Lower lobe of right lung (tissue), 2 donors: ENCODE results near the gene NAV1. TPM values are rescaled to one million over a fixed set of nuclear protein-coding genes. Genes with fewer than 3 reads are reported as not detected.

ENCODE experiments used
- ATAC-seq, 2 donors: fragments of 200-7000 bp; cut with Tn5 transposase; one replicate each; pipeline ENCODE4 v1.9.1; 2020 to 2022; ENCODE audit warnings: mild to moderate bottlenecking in 2 of 2, moderate library complexity in 2 of 2
- DNase-seq: peaks from one replicate; pipeline ENCODE4 v3.0.0-alpha.2; 2020
- H3K27ac ChIP-seq: fragments of 200-600 bp; one replicate; pipeline ENCODE4 v1.8.0; 2022
- H3K27me3 ChIP-seq: fragments of 200-600 bp; one replicate; pipeline ENCODE4 v1.8.0; 2022; ENCODE audit warnings: low read depth
- H3K36me3 ChIP-seq: fragments of 200-600 bp; one replicate; pipeline ENCODE4 v1.8.0; 2022; ENCODE audit warnings: mild to moderate bottlenecking
- H3K4me1 ChIP-seq: fragments of 200-600 bp; one replicate; pipeline ENCODE4 v1.8.0; 2022
- H3K4me3 ChIP-seq: fragments of 200-600 bp; one replicate; pipeline ENCODE4 v1.8.0; 2022; ENCODE audit warnings: mild to moderate bottlenecking
- H3K9me3 ChIP-seq: fragments of 200-600 bp; one replicate; pipeline ENCODE4 v1.8.0; 2022
- CTCF ChIP-seq: fragments of 200-600 bp; IDR thresholded peaks from one replicate; pipeline ENCODE4 v1.8.0; 2022; ENCODE audit warnings: antibody characterized with exemption, mild to moderate bottlenecking
- intact Hi-C: fragments of 100-400 bp; cut with DNase I; formaldehyde crosslinking; loops from one replicate; pipeline ENCODE4 v1.11.0; 2022
- total RNA-seq: library from RNA; stranded (reverse); fragmentation: NEBNext Ultra II Directional; extraction: Animal tissue kit (Norgen Biotek cat#: 25700); gene quantifications from one replicate; pipeline ENCODE4 v1.2.1, GENCODE V29; 2021
- donor health status: DM: no; HTN: yes; CAD: no; lungs with severe emphysema.

Gene NAV1
- total RNA-seq, 1 donor from 2014 or later = 24.5 TPM

- Histone ChIP-seq H3K36me3 (peaks cover 40% of the 10 kb centered on the region), H3K27me3 (no peaks in the 10 kb centered on the region), H3K4me1 (peaks cover 78% of the 10 kb centered on the region), H3K4me3 (no peak overlapping the region), H3K27ac (peak overlapping the region; percentile 74), H3K9me3 (no peaks in the 10 kb centered on the region)
- no peak for TF ChIP-seq CTCF
- DNase-seq (no peak), ATAC-seq (peak; percentile 12 to 37)
- intact Hi-C loops = no loop called here
Observed at GRCh38 chr1:201493757-201494617, 44.9 kb upstream of the NAV1 start.

DNA sequence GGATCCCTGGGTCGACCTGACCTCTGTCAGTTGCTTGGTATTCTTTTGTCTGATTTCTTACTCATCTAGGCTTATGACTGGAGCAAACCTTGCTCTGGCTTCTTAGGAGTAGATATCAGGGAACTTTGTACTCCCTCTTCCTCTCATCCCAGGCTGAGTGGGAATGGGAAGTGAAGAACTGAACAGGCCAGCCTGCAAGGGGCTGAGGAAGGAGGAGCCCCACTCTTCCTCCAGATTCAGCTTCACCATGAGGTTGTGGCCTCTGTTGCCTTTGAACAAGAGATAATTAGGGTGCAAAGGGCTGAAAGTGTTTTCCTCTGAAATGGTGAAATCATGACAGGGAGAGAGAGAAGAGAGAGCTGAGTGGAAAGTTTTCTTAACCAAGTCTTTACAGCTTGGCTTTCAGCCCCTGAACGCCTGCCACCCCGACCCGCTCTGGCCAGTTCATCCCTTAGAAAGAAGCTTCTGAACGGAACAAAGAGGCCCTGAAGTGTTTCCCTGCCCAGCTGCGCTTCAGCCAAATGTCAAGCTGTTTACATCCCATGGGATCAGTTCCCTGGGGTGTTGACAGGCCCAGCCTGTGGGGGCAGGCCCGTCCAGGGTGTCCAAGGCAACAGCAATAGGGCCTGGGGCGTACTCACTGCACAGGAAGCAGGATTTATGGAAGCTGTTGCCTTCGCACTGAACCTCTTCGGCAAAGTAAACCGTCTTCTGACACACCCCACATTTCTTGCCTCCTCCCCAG, 43.2 kb upstream of the NAV1 start:
- peak overlapping the region; percentile 74 for H3K27ac ChIP-seq
- no peak overlapping the region for H3K4me3 ChIP-seq
- H3K9me3 ChIP-seq = no peaks in the 10 kb centered on the region
- peaks cover 71% of the 10 kb centered on the region for H3K4me1 ChIP-seq
- DNase-seq (peak; percentile 65), ATAC-seq (peak; percentile 45 to 75)
- peaks cover 35% of the 10 kb centered on the region for H3K36me3 ChIP-seq
- no peak for TF ChIP-seq CTCF
- no peaks in the 10 kb centered on the region for H3K27me3 ChIP-seq
- intact Hi-C loops = no loop called here

DNA sequence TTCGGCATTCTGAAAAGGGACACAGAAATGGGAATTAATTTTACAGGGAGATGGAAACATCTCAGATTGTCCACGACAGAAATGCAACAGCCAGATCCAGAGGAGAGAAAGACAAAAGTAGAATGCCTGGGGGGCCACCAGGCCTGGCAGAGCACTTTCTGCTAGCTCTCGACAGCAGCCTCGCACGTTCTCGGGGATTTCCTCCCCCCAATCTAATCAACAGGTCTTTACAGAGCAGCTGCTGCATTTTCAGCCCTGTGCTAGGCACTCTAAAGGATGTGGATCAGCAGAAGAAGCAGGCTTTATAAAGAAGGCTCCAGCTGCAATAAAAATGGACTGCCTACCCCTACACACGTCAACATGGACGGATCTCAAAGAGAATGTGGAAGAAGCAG, 42.6 kb upstream of the NAV1 start:
- ATAC-seq (no peak), DNase-seq (no peak)
- intact Hi-C loops = no loop called here
- no peak overlapping the region for H3K4me3 ChIP-seq
- peaks cover 71% of the 10 kb centered on the region for H3K4me1 ChIP-seq
- no peak for TF ChIP-seq CTCF
- H3K27me3 ChIP-seq = no peaks in the 10 kb centered on the region
- H3K36me3 ChIP-seq = peaks cover 33% of the 10 kb centered on the region
- no peaks in the 10 kb centered on the region for H3K9me3 ChIP-seq
- H3K27ac ChIP-seq = peak overlapping the region; percentile 74

DNA sequence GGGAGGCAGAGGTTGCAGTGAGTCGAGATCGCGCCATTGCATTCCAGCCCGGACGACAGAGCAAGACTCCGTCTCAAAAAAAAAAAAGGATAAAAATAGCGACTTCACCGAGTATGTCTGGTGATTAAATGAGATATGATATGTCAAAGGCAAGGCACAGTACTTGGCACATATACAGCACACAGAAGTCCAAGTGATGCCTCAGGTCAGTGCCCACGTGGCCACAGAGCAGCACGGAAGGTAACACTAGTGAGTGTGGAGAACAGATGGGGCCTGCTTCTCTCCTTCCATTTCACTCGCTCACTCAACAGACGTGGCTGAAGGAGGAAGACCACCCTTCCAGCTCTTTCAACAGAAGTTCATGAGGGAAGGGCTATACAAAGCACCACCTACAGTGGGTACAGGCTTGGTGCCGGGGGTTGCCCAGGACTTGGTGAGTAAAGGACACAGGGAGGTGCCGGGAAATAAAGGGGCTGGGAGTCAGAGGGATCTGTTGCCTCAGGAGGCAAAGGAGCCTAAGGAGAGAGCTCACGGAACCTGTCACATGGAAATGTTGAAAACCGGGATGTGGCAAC, 40.9 kb upstream of the NAV1 start:
- no peak overlapping the region for H3K4me3 ChIP-seq
- no peaks in the 10 kb centered on the region for H3K27me3 ChIP-seq
- peaks cover 27% of the 10 kb centered on the region for H3K36me3 ChIP-seq
- peak overlapping the region; percentile 9 for H3K27ac ChIP-seq
- no peak for ATAC-seq
- TF ChIP-seq CTCF = no peak
- intact Hi-C loops = no loop called here
- DNase-seq = no peak
- H3K9me3 ChIP-seq = no peaks in the 10 kb centered on the region
- peaks cover 71% of the 10 kb centered on the region for H3K4me1 ChIP-seq

DNA sequence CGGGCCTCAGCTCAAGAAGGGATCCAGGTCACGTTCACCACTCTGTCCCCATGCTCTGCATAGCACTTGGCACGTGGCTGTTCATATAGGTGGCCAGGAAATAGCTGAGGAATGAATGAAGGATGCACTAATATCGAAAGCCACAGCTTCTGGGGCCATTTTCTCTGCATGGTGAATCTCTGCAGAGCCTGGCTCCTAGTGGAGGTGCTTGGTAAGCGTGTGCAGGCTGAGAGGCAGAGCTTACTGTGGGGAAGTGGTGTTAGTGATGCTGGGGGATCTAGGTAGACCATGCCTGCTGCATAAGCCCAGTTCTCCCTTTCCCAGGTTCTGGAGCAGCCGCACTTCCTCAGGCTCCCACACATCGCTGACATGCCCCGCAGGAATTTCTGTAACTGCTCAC, 40.3 kb upstream of the NAV1 start:
- TF ChIP-seq CTCF = no peak
- DNase-seq (no peak), ATAC-seq (no peak)
- Histone ChIP-seq H3K27me3 (no peaks in the 10 kb centered on the region), H3K9me3 (no peaks in the 10 kb centered on the region), H3K4me3 (no peak overlapping the region), H3K4me1 (peaks cover 71% of the 10 kb centered on the region), H3K36me3 (peaks cover 26% of the 10 kb centered on the region), H3K27ac (peak overlapping the region; percentile 9)
- intact Hi-C loops = no loop called here
